Central memory CD8-positive, alpha-beta T cell (primary cell): ENCODE measurements around the gene CHL1.

Source experiments
- ATAC-seq: fragments of 150-1000 bp; cut with Tn5 transposase; replicated peaks from 2 replicates; pipeline ENCODE4 v1.10.0; 2022; ENCODE audit warnings: mild to moderate bottlenecking, moderate FRiP score, moderate number of reproducible peaks; ENCODE audit not compliant: poor library complexity, severe bottlenecking; ENCODE audit errors: extremely low read depth
- DNase-seq, 2 donors: peaks; one replicate each; pipeline ENCODE4 v3.0.0; 2021; ENCODE audit warnings: low spot score in 2 of 2
- H3K27ac Mint-ChIP-seq: one replicate; pipeline ENCODE4 v1.8.0; 2022; ENCODE audit warnings: low read depth, mild to moderate bottlenecking, moderate library complexity, mixed read lengths
- H3K27me3 Mint-ChIP-seq: one replicate; pipeline ENCODE4 v1.8.0; 2022; ENCODE audit warnings: mixed read lengths
- H3K36me3 Mint-ChIP-seq: one replicate; pipeline ENCODE4 v1.8.0; 2022; ENCODE audit warnings: mild to moderate bottlenecking, moderate library complexity, mixed read lengths; ENCODE audit not compliant: insufficient read depth
- H3K4me1 Mint-ChIP-seq: one replicate; pipeline ENCODE4 v1.8.0; 2022; ENCODE audit warnings: mixed read lengths
- H3K4me3 Mint-ChIP-seq: one replicate; pipeline ENCODE4 v1.8.0; 2022; ENCODE audit warnings: mild to moderate bottlenecking, moderate library complexity, mixed read lengths
- H3K9me3 Mint-ChIP-seq: one replicate; pipeline ENCODE4 v1.8.0; 2022; ENCODE audit warnings: mixed read lengths

Gene CHL1

DNA sequence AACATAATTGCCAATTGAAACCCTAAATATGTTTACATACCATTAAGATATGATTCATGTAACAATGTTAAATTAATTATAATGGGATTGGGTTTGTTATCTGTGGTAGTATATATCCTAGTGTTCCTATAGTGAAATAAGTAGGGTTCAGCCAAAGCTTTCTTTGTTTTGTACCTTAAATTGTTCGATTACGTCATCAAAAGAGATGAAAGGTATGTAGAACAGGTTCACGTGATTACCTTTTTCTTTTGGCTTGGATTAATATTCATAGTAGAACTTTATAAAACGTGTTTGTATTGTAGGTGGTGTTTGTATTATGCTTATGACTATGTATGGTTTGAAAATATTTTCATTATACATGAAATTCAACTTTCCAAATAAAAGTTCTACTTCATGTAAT is 212.4 kb downstream of the CHL1 start:
- no peaks in the 10 kb centered on the region for H3K36me3 Mint-ChIP-seq
- H3K4me1 Mint-ChIP-seq = no peaks in the 10 kb centered on the region
- H3K9me3 Mint-ChIP-seq = peaks cover 18% of the 10 kb centered on the region
- ATAC-seq (no peak), DNase-seq (no peak)
- H3K27ac Mint-ChIP-seq = no peak overlapping the region
- no peak overlapping the region for H3K4me3 Mint-ChIP-seq
- no peaks in the 10 kb centered on the region for H3K27me3 Mint-ChIP-seq

DNA sequence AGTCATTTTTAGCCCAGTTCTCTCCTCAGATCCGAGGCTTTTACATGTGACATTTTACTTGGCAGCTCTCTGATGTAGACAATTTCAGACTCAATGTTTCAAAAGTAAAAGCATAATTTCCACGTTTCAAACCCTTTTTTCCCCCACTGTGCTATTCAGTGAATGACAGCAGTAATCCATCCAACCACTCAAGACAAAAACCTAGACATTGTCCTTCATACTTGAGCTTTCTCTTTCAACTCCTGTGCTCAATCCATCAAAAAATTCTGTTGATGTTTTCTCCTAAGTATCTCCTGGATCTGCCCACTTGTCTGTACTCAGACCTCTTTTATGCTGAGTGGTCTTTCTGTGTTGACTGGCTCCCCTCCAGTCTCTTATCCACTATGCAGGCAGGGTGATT is 214.7 kb downstream of the CHL1 start:
- Mint-ChIP-seq H3K4me3 (no peak overlapping the region), H3K27ac (no peak overlapping the region), H3K4me1 (no peaks in the 10 kb centered on the region), H3K9me3 (peaks cover 18% of the 10 kb centered on the region), H3K36me3 (no peaks in the 10 kb centered on the region), H3K27me3 (no peaks in the 10 kb centered on the region)
- DNase-seq (no peak), ATAC-seq (no peak)

DNA sequence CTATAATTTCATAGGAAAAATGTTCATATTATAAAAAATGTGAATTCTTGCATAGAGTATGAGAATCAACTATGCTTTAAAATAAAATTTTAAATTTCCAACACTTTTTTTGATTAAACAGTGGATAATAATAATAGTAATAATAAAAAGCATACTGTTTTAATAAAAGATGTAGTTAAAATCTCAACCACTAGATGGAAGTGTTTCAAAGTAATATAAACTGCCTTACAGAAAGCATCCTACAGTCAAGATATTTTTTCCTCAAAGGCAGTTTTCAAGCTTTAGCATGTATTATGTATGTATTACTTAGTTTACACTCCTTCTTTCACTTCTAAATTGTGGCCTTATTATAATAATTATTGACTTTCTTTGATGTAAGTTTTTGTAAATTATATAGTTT is 217.5 kb downstream of the CHL1 start:
- ATAC-seq (no peak), DNase-seq (no peak)
- H3K9me3 Mint-ChIP-seq = peaks cover 12% of the 10 kb centered on the region
- H3K27me3 Mint-ChIP-seq = no peaks in the 10 kb centered on the region
- H3K27ac Mint-ChIP-seq = no peak overlapping the region
- no peaks in the 10 kb centered on the region for H3K36me3 Mint-ChIP-seq
- no peak overlapping the region for H3K4me3 Mint-ChIP-seq
- no peaks in the 10 kb centered on the region for H3K4me1 Mint-ChIP-seq

DNA sequence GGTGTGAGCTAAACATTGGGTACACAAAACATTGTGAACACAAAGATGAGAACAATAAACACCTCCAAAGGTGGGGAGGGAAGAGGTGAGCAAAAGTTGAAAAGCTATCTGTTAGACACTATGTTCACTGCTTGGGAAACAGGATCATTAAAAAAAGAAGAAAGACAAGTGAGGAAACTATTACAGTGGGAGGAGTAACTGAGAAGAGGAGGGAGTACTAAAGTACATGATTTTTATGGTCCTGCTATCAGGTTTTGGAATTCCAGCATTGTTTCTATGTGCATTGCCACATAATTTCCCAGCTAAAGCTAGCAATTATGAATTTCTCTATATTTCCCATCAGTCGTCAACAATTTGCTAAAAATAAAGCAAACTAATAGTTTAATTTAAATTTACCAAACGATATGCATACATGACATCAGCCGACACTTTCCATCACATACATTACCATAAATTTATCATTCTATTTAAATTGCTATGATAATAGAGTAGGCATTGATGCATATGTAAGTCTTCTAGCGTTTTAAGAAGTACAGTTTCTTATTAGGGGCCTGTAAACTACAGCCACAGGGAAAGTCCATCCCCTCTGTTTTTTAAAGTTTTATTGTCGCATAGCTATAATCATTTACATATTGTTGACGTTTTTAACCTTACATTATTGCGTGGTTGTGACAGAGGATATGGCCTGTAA is 221.8 kb downstream of the CHL1 start:
- H3K27me3 Mint-ChIP-seq = no peaks in the 10 kb centered on the region
- no peak for ATAC-seq
- H3K36me3 Mint-ChIP-seq = no peaks in the 10 kb centered on the region
- no peaks in the 10 kb centered on the region for H3K4me1 Mint-ChIP-seq
- no peak overlapping the region for H3K4me3 Mint-ChIP-seq
- no peaks in the 10 kb centered on the region for H3K9me3 Mint-ChIP-seq
- no peak overlapping the region for H3K27ac Mint-ChIP-seq
- DNase-seq = no peak

DNA sequence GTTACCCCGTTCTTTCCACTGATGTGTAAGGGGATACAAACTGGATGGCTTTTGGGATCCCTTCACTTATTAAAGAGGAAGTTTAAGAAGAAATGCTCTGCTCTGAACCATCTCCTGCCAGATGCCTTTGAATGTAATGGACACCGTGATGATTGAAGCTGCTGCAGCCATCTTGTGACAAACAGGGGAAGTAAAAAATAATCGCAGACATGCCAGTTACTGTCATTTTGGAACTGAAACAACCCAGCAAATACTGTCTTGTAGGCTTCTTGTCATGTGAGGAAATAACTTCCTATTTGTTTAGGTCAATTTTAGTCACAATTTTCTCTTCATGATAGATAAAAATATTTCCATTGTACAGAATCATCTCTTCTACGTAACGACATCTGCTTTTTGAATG is 224.0 kb downstream of the CHL1 start:
- no peak for ATAC-seq
- DNase-seq = no peak
- Mint-ChIP-seq H3K27ac (no peak overlapping the region), H3K9me3 (no peaks in the 10 kb centered on the region), H3K27me3 (no peaks in the 10 kb centered on the region), H3K4me3 (no peak overlapping the region), H3K4me1 (no peaks in the 10 kb centered on the region), H3K36me3 (no peaks in the 10 kb centered on the region)

DNA sequence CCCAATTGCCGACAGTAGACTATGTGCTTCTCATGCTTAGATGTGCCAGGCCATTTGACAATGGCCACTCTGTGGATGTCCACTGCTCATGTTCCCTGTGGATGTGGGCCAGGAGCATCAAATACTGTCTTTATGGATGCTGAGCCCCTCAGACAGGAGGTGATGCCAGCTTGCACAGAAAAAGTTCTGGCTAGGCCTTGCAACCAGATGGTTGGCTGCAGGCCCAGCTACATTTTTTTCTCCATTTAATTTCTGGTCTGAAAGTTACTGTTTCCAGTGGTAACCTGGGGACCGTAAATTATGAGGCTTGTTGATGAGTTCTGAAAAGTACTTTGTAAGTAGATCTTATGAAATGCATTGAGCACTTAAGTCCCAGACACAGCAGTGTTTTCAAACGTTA is 228.5 kb downstream of the CHL1 start:
- DNase-seq (no peak), ATAC-seq (no peak)
- H3K36me3 Mint-ChIP-seq = no peaks in the 10 kb centered on the region
- no peak overlapping the region for H3K4me3 Mint-ChIP-seq
- peaks cover 6% of the 10 kb centered on the region for H3K9me3 Mint-ChIP-seq
- H3K27ac Mint-ChIP-seq = no peak overlapping the region
- H3K27me3 Mint-ChIP-seq = no peaks in the 10 kb centered on the region
- no peaks in the 10 kb centered on the region for H3K4me1 Mint-ChIP-seq

DNA sequence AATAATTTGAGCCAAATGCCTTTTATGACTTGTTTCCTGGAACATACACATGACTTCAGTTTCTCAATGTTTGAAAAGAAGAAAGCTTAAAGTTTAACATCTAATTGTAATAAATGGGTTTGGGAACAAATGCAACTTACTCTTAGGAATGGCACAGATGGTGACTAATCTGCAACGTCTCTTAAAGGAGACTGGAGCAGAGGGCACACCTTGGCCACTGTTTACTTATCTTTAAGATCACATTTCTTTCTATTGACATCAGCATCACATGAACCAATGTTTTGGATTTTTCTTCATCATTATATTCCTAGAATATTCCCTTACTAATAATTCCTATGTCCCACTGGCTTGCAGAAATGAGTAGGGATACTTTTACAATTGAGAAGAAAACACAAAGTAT is 229.5 kb downstream of the CHL1 start:
- no peak overlapping the region for H3K4me3 Mint-ChIP-seq
- ATAC-seq (no peak), DNase-seq (no peak)
- H3K36me3 Mint-ChIP-seq = no peaks in the 10 kb centered on the region
- no peak overlapping the region for H3K27ac Mint-ChIP-seq
- no peaks in the 10 kb centered on the region for H3K27me3 Mint-ChIP-seq
- peaks cover 6% of the 10 kb centered on the region for H3K9me3 Mint-ChIP-seq
- no peaks in the 10 kb centered on the region for H3K4me1 Mint-ChIP-seq

DNA sequence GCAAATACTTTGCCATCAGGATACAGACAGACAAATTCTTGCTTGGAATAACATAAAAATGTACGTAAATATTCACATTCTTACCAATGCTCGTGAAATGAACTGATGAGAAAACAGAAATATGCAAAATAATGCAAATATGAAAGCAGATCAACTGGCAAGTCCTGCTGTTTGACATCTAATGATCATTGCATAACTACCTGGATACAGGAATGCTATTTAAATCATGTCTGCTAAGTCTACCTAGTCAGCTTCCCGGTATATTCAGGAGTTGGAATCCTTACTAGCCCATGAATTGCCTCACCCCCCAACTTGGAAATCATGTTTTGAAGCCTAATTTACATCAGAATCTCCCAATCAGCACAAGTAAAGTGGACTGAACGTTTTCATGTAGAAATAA is 230.6 kb downstream of the CHL1 start:
- ATAC-seq (no peak), DNase-seq (no peak)
- H3K4me1 Mint-ChIP-seq = no peaks in the 10 kb centered on the region
- H3K36me3 Mint-ChIP-seq = no peaks in the 10 kb centered on the region
- H3K4me3 Mint-ChIP-seq = no peak overlapping the region
- H3K27me3 Mint-ChIP-seq = no peaks in the 10 kb centered on the region
- H3K9me3 Mint-ChIP-seq = peaks cover 6% of the 10 kb centered on the region
- H3K27ac Mint-ChIP-seq = no peak overlapping the region

DNA sequence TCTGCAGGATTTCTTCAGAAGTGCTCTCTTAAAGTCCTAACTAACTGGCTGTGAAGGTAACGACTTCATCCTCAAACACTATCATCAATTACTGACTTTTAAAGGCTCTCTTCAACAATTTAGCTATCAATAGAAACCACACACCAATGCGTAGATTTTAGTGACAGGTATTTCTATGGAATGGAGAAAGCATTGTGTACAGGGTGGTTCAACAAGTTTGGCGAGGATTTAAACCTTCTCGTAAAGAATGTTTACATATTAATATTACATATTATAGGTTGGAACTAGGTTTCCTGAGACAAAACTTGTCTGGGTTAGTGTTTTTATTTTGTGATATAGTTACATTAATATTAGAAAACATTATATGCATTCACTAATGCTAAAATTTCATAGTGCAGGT is 233.6 kb downstream of the CHL1 start:
- Mint-ChIP-seq H3K4me3 (no peak overlapping the region), H3K9me3 (peaks cover 12% of the 10 kb centered on the region), H3K27ac (no peak overlapping the region), H3K36me3 (no peaks in the 10 kb centered on the region), H3K4me1 (no peaks in the 10 kb centered on the region), H3K27me3 (no peaks in the 10 kb centered on the region)
- ATAC-seq = no peak
- no peak for DNase-seq

DNA sequence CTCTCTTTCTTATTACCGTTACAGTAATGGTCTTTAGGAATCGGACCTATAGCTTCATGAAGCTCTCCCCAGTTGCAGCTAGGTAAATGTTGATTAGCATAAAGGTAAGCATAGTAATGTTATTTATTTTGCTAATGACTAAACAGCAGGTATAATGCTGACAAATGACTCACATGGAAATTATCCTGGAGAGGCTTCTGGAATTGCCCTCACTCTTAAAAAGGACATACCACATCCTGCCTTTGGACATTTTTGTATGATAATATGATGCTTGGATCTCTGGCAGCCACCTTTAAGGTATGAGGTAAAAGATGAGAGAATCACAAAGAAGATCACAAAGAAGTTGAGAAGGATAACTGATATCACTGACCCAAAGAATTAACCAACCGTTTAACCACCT is 238.6 kb downstream of the CHL1 start:
- no peak for ATAC-seq

DNA sequence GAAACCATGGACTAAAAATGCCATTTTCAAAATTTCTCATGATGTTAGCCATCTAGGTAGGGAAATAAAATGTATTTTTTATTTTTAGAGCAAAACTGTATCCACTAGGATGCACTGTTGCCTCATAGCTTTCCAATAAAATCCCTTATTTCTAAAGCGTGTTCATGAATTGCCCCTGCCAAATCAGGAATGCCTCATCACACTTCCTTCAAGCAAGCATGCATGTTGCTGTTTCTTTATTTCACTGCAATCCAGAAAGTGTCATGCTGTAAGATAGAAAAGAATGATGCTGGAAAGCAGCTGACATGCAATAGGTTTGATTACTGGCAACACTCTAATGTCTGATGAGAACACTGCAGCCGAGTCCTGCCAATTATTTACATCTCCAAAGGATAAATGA is 239.5 kb downstream of the CHL1 start:
- H3K27me3 Mint-ChIP-seq = no peaks in the 10 kb centered on the region
- no peaks in the 10 kb centered on the region for H3K36me3 Mint-ChIP-seq
- ATAC-seq = no peak
- no peaks in the 10 kb centered on the region for H3K4me1 Mint-ChIP-seq
- H3K27ac Mint-ChIP-seq = no peak overlapping the region
- peaks cover 21% of the 10 kb centered on the region for H3K9me3 Mint-ChIP-seq
- DNase-seq = no peak
- no peak overlapping the region for H3K4me3 Mint-ChIP-seq

More for the DNA sequence above, 238.6 kb downstream of the CHL1 start:
- Mint-ChIP-seq H3K27me3 (no peaks in the 10 kb centered on the region), H3K27ac (no peak overlapping the region), H3K4me3 (no peak overlapping the region), H3K36me3 (no peaks in the 10 kb centered on the region), H3K4me1 (no peaks in the 10 kb centered on the region), H3K9me3 (peaks cover 21% of the 10 kb centered on the region)
- DNase-seq = no peak

DNA sequence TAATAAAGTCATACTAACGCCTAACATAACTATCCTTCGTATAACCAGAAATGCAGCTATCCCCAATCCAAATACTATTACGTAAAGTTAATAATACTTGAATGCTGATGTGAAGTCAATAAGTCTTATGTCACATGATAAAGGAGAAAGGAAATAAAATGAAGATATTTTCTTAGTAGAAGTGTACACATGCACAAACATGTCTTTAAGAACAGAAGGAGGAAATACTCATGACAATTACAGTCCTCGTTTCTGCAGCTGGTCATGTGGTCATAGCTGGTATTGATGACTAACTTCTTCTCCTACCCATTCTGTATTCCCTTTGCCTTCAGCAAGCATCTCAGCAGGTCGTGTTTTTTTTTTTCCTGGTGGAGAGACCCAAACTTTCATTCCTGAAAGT is 244.3 kb downstream of the CHL1 start:
- Mint-ChIP-seq H3K27me3 (no peaks in the 10 kb centered on the region), H3K4me3 (no peak overlapping the region), H3K4me1 (no peaks in the 10 kb centered on the region), H3K27ac (no peak overlapping the region), H3K9me3 (peaks cover 31% of the 10 kb centered on the region), H3K36me3 (no peaks in the 10 kb centered on the region)
- no peak for ATAC-seq
- DNase-seq = no peak

DNA sequence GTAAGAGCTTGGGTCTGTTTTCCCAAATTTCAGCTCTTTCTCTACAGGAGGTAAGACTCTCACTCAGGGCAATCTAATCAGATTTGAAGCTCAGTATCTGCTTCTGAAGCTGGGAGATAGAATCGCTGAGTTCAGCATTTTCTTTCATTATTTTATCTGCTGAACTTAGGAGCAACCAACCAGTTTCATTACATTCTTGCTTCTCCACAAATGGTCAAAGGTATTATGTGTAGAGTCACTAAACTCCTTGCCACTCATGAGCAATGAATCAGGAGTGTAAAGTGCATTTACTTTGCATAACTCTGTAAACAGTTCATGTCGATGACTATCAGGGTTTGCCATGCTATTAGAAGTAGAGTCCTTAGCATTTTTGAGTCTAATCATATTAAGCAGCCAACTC is 249.4 kb downstream of the CHL1 start:
- no peak for ATAC-seq
- no peak overlapping the region for H3K4me3 Mint-ChIP-seq
- DNase-seq = no peak
- no peaks in the 10 kb centered on the region for H3K36me3 Mint-ChIP-seq
- H3K9me3 Mint-ChIP-seq = peaks cover 36% of the 10 kb centered on the region
- no peaks in the 10 kb centered on the region for H3K4me1 Mint-ChIP-seq
- no peaks in the 10 kb centered on the region for H3K27me3 Mint-ChIP-seq
- no peak overlapping the region for H3K27ac Mint-ChIP-seq

DNA sequence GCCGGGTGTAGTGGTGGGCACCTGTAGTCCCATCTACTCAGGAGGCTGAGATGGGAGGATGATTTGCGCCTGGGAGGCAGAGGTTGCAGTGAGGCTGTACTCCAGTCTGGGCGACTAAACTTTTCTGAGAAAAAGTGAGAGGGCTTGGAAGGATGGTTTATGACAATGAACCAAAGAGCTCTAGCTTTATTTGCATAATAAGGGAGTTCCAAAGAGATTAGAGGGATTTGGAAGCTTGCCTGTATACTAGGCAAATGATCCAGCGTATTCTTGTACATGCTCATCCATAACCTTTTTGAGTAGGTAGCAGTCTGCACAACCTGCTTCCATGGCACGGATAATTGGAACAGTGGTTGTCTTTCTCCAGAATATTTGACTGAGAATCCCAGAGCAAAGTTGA is 251.1 kb downstream of the CHL1 start:
- DNase-seq (no peak), ATAC-seq (no peak)
- Mint-ChIP-seq H3K27ac (no peak overlapping the region), H3K36me3 (no peaks in the 10 kb centered on the region), H3K4me1 (no peaks in the 10 kb centered on the region), H3K9me3 (peaks cover 30% of the 10 kb centered on the region), H3K27me3 (no peaks in the 10 kb centered on the region), H3K4me3 (no peak overlapping the region)
